SU-DHL-6 (cell line): Measurements from ENCODE around the gene GSK3B.

Experiments used
- H2AFZ ChIP-seq: fragments of 200-600 bp; sonication (generic); 2 replicates; pipeline ENCODE4 v1.6.1; 2014; ENCODE audit warnings: low read depth, mild to moderate bottlenecking, moderate library complexity, mixed read lengths, antibody characterized with exemption, low read length; ENCODE audit not compliant: severe bottlenecking
- H3F3A ChIP-seq: fragments of 200-600 bp; shearing (Covaris generic); 2 replicates; pipeline ENCODE4 v1.6.0; 2016; ENCODE audit warnings: antibody characterized with exemption, mild to moderate bottlenecking; ENCODE audit not compliant: insufficient read depth
- H3K27ac ChIP-seq: fragments of 200-600 bp; sonication (generic); 2 replicates; pipeline ENCODE4 v1.5.1; 2016; ENCODE audit warnings: low read depth, mild to moderate bottlenecking, low read length, moderate library complexity, mixed read lengths
- H3K27me3 ChIP-seq: fragments of 200-600 bp; sonication (generic), shearing (Covaris generic); 2 replicates; pipeline ENCODE4 v1.6.0; 2014; ENCODE audit warnings: mild to moderate bottlenecking, low read length
- H3K36me3 ChIP-seq: fragments of 200-600 bp; sonication (generic); 2 replicates; pipeline ENCODE4 v1.6.1; 2014; ENCODE audit warnings: mild to moderate bottlenecking, low read length, mixed read lengths
- H3K4me2 ChIP-seq: fragments of 300-600, 200-600 bp; shearing (Covaris generic), sonication (generic); 2 replicates; pipeline ENCODE4 v1.6.0; 2014; ENCODE audit warnings: low read length, low read depth, mild to moderate bottlenecking; ENCODE audit not compliant: poor library complexity, severe bottlenecking
- H3K4me3 ChIP-seq: fragments of 200-600 bp; sonication (generic); 2 replicates; pipeline ENCODE4 v1.5.1; 2014; ENCODE audit warnings: antibody characterized with exemption, low read length, mild to moderate bottlenecking, mixed read lengths; ENCODE audit not compliant: insufficient read depth, poor library complexity, severe bottlenecking
- H3K79me2 ChIP-seq: fragments of 200-600 bp; sonication (generic); 2 replicates; pipeline ENCODE4 v1.6.1; 2014; ENCODE audit warnings: mild to moderate bottlenecking, low read length, moderate library complexity; ENCODE audit not compliant: insufficient read depth
- H3K9ac ChIP-seq: fragments of 200-600 bp; sonication (generic); 2 replicates; pipeline ENCODE4 v1.7.0; 2014; ENCODE audit warnings: mild to moderate bottlenecking, low read length
- H3K9me2 ChIP-seq: fragments of 200-600 bp; sonication (generic); replicated peaks from 2 replicates; pipeline ENCODE4 v1.6.1; 2014; ENCODE audit warnings: low read length; ENCODE audit not compliant: insufficient read depth
- H3K9me3 ChIP-seq: fragments of 200-600 bp; sonication (generic); 2 replicates; pipeline ENCODE4 v1.6.1; 2014; ENCODE audit warnings: low read length, mixed read lengths; ENCODE audit not compliant: insufficient read depth
- H4K20me1 ChIP-seq: fragments of 200-600 bp; sonication (generic); 2 replicates; pipeline ENCODE4 v1.6.1; 2014; ENCODE audit warnings: low read depth, mild to moderate bottlenecking, antibody characterized with exemption, low read length, moderate library complexity, mixed read lengths
- EZH2phosphoT487 ChIP-seq: fragments of 200-600 bp; sonication (generic), shearing (Covaris generic); conservative IDR thresholded peaks from 2 replicates; pipeline ENCODE4 v1.6.1; 2018; ENCODE audit warnings: mild to moderate bottlenecking, antibody characterized with exemption, low read length, moderate library complexity, mixed read lengths
- TF ChIP-seq, protein P1 (sequence below): fragments of 200-600 bp; sonication (generic); IDR thresholded peaks from one replicate; pipeline ENCODE4 v1.5.1; 2017; ENCODE audit warnings: antibody characterized with exemption, mild to moderate bottlenecking, low read length, moderate library complexity; ENCODE audit not compliant: insufficient read depth, poor library complexity, severe bottlenecking

The GSK3B gene

DNA sequence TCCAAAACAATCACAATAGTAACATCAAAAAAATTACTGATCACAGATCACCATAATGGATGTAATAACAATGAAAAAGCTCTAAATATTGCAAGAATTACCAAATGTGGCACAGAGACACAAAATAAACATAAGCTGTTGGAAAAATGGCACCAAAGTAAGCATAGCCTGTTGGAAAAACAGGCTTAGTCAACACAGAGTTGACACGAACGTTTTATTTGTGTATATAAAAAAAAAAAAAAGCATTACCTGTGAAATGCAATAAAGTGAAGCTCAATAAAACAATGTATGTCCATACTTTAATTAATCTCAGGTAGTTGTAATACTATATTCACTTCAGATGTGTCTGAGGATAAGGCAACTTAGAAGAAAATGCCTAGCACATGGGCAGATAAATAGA is 235.3 kb downstream of the GSK3B start:
- Histone ChIP-seq H3K36me3 (peaks cover 53% of the 10 kb centered on the region), H3K4me2 (no peak overlapping the region), H3K27me3 (no peaks in the 10 kb centered on the region), H3K9ac (no peak overlapping the region), H2AFZ (no peak overlapping the region), H4K20me1 (no peaks in the 10 kb centered on the region), H3K9me3 (peaks cover 7% of the 10 kb centered on the region; the same call in 1 of the 2 replicates), H3K4me3 (no peak overlapping the region), H3K9me2 (no peaks in the 10 kb centered on the region), H3K79me2 (no peaks in the 10 kb centered on the region), H3F3A (no peaks in the 10 kb centered on the region), H3K27ac (no peak overlapping the region)
- TF ChIP-seq, protein P1, sequence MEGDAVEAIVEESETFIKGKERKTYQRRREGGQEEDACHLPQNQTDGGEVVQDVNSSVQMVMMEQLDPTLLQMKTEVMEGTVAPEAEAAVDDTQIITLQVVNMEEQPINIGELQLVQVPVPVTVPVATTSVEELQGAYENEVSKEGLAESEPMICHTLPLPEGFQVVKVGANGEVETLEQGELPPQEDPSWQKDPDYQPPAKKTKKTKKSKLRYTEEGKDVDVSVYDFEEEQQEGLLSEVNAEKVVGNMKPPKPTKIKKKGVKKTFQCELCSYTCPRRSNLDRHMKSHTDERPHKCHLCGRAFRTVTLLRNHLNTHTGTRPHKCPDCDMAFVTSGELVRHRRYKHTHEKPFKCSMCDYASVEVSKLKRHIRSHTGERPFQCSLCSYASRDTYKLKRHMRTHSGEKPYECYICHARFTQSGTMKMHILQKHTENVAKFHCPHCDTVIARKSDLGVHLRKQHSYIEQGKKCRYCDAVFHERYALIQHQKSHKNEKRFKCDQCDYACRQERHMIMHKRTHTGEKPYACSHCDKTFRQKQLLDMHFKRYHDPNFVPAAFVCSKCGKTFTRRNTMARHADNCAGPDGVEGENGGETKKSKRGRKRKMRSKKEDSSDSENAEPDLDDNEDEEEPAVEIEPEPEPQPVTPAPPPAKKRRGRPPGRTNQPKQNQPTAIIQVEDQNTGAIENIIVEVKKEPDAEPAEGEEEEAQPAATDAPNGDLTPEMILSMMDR, result no peak
- TF ChIP-seq EZH2phosphoT487, result no peak

DNA sequence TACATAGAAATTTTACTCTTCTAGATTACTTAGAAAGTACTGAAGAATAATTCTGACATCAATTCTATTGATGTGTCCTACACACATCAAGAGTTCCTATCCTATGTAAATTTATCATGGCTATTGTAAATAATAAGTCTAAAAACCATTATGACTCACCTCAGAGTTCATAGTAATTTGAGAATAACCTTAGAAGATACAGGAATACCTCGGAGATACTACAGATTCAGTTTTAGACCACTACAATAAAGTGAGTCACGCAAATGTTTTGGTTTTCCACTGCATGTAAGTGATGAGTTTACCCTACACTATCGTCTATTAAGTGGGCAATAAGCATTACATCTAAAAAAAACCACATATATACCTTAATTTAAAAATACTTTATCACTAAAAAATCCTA is 237.6 kb downstream of the GSK3B start:
- no peak overlapping the region for H2AFZ ChIP-seq
- no peaks in the 10 kb centered on the region for H3K9me2 ChIP-seq
- H3F3A ChIP-seq, result no peaks in the 10 kb centered on the region
- no peak overlapping the region for H3K4me3 ChIP-seq
- H3K27ac ChIP-seq, result no peak overlapping the region
- H3K36me3 ChIP-seq, result peaks cover 37% of the 10 kb centered on the region; the same call in 1 of the 2 replicates
- peaks cover 7% of the 10 kb centered on the region; the same call in 1 of the 2 replicates for H3K9me3 ChIP-seq
- no peak overlapping the region for H3K4me2 ChIP-seq
- no peak for TF ChIP-seq EZH2phosphoT487
- TF ChIP-seq, protein P1, result no peak
- no peaks in the 10 kb centered on the region for H4K20me1 ChIP-seq
- no peaks in the 10 kb centered on the region for H3K79me2 ChIP-seq
- no peaks in the 10 kb centered on the region for H3K27me3 ChIP-seq
- H3K9ac ChIP-seq, result no peak overlapping the region

DNA sequence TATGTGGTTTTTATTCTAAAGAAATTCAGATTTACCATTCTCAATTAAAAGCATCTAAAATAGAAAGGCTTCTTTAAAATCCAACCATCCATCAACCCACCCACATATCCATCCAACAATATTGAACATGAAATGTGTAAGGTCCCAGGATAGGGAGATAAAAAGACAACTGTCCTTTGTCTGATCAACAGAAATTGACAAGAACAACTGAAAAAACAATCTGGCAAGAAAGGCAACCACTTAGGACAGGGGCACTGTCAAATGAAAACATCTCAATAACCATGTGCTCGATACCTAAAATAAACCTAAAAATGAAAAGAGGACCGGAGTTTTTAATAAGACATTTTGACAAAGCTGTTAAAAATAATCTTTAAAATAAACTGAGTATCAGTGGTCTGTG is 245.1 kb downstream of the GSK3B start:
- no peaks in the 10 kb centered on the region for H3K9me2 ChIP-seq
- no peak overlapping the region for H3K4me3 ChIP-seq
- H3K79me2 ChIP-seq, result no peaks in the 10 kb centered on the region
- no peaks in the 10 kb centered on the region for H3K9me3 ChIP-seq
- no peak overlapping the region for H3K27ac ChIP-seq
- no peaks in the 10 kb centered on the region for H4K20me1 ChIP-seq
- H3K36me3 ChIP-seq, result peaks cover 3% of the 10 kb centered on the region; the same call in 1 of the 2 replicates
- H2AFZ ChIP-seq, result no peak overlapping the region
- no peak overlapping the region for H3K9ac ChIP-seq
- H3K4me2 ChIP-seq, result no peak overlapping the region
- no peaks in the 10 kb centered on the region for H3F3A ChIP-seq
- TF ChIP-seq, protein P1, result no peak
- TF ChIP-seq EZH2phosphoT487, result no peak
- H3K27me3 ChIP-seq, result no peaks in the 10 kb centered on the region
